Activated CD4-positive, alpha-beta memory T cell treated with anti-CD3 and anti-CD28 coated beads, Interleukin-2, amount 10 ng/mL, durations not matched to agents 7 days and 5 days (primary cell): ENCODE measurements around the gene MRPL53. TPM values are rescaled to one million over a fixed set of nuclear protein-coding genes. Genes with fewer than 3 reads are reported as not detected.
"Not testable (repeated sequence)": the region's sequence is repeated elsewhere in the genome, so short reads cannot be mapped to it uniquely, and the experiment has no call there.

Source experiments
- CTCF ChIA-PET: fragments of 350-600 bp; sonication (Branson Sonifier 250); formaldehyde crosslinking; loops from one replicate; lab custom pipeline; 2021; ENCODE audit warnings: antibody characterized with exemption, inconsistent platforms; lab: Charles Lee
- POLR2A ChIA-PET: fragments of 350-600 bp; sonication (Branson Sonifier 250); formaldehyde crosslinking; loops from one replicate; lab custom pipeline; 2021; ENCODE audit warnings: antibody characterized with exemption; lab: Charles Lee
- DNase-seq: peaks from one replicate; pipeline ENCODE4 v3.0.0-alpha.2; 2020
- H3K27ac Mint-ChIP-seq: one replicate; pipeline ENCODE4 v1.8.0; 2021; ENCODE audit warnings: mild to moderate bottlenecking, mixed read lengths
- H3K27me3 Mint-ChIP-seq: one replicate; pipeline ENCODE4 v1.8.0; 2021; ENCODE audit warnings: mixed read lengths
- H3K36me3 Mint-ChIP-seq: one replicate; pipeline ENCODE4 v1.8.0; 2021; ENCODE audit warnings: low read depth, mixed read lengths
- H3K4me1 Mint-ChIP-seq: one replicate; pipeline ENCODE4 v1.8.0; 2021; ENCODE audit warnings: mixed read lengths
- H3K4me3 Mint-ChIP-seq: one replicate; pipeline ENCODE4 v1.8.0; 2021; ENCODE audit warnings: mild to moderate bottlenecking, mixed read lengths
- H3K9me3 Mint-ChIP-seq: one replicate; pipeline ENCODE4 v1.8.0; 2021; ENCODE audit warnings: mixed read lengths
- total RNA-seq, 2 experiments: library from RNA; stranded (reverse); gene quantifications; one replicate each; pipeline ENCODE4 v1.2.3, GENCODE V29; 2021

Gene MRPL53
- total RNA-seq, 2 experiments from 2014 or later: 115 to 126 TPM

- no peaks in the 10 kb centered on the region for H3K27me3 Mint-ChIP-seq
- DNase-seq: no peak
- ChIA-PET CTCF (interaction anchor here (1.3 kb wide), 1 partner anchor 9 kb away, joined by 5 read pairs; no protein-coding TSS in a partner anchor), POLR2A (interaction anchor here (0.7 to 1.1 kb wide), 2 partner anchors 12 to 31 kb away, joined by 3 read pairs; partner anchors contain the start of gene WBP1)
- H3K9me3 Mint-ChIP-seq: no peaks in the 10 kb centered on the region
- H3K4me1 Mint-ChIP-seq: peaks cover 16% of the 10 kb centered on the region
- H3K4me3 Mint-ChIP-seq: no peak overlapping the region
- H3K36me3 Mint-ChIP-seq: peaks cover 46% of the 10 kb centered on the region
- H3K27ac Mint-ChIP-seq: no peak overlapping the region
Measured at GRCh38 chr2:74488643-74489481, 16.4 kb upstream of the MRPL53 start.

- no peak for DNase-seq
- Mint-ChIP-seq H3K9me3 (no peaks in the 10 kb centered on the region), H3K4me1 (peaks cover 28% of the 10 kb centered on the region), H3K27ac (no peak overlapping the region), H3K36me3 (peaks cover 32% of the 10 kb centered on the region), H3K4me3 (no peak overlapping the region), H3K27me3 (no peaks in the 10 kb centered on the region)
- ChIA-PET CTCF (interaction anchor here (2.3 to 8.2 kb wide), 3 partner anchors 44 to 102 kb away, joined by 10 to 107 read pairs (median 90); partner anchors contain the start of genes AUP1 and HTRA2), POLR2A (no interaction called here)
Measured at GRCh38 chr2:74486141-74486540, 13.7 kb upstream of the MRPL53 start.

GRCh38 chr2:74483675-74484164 is 11.2 kb upstream of the MRPL53 start:
- H3K4me3 Mint-ChIP-seq: peak overlapping the region; percentile 99
- peak overlapping the region; percentile 98 for H3K27ac Mint-ChIP-seq
- H3K4me1 Mint-ChIP-seq: peaks cover 48% of the 10 kb centered on the region

GRCh38 chr2:74482801-74483674 is 10.6 kb upstream of the MRPL53 start, which contains the start of the genes CCDC142 and TTC31:
CCDC142 (minus strand) TSS chr2:74482998; CDS start chr2:74482837, 161 bp downstream.
TTC31 (plus strand) TSS chr2:74483081; CDS start chr2:74483096, 15 bp downstream.
- Mint-ChIP-seq H3K9me3 (no peaks in the 10 kb centered on the region), H3K27me3 (no peaks in the 10 kb centered on the region), H3K4me1 (peaks cover 48% of the 10 kb centered on the region), H3K4me3 (peak within 1 kb of the TSS; percentile 99), H3K36me3 (peaks cover 38% of the 10 kb centered on the region), H3K27ac (peak within 1 kb of the TSS; percentile 98)
- ChIA-PET POLR2A (interaction anchor here (0.6 to 4.7 kb wide), 24 partner anchors 10 to 361 kb away, joined by 3 to 103 read pairs (median 10); partner anchors contain the start of genes AUP1, DOK1, HTRA2 and INO80B), CTCF (interaction anchor here (0.6 to 8.2 kb wide), 23 partner anchors 8 to 475 kb away, joined by 3 to 107 read pairs (median 7); partner anchors contain the start of genes AUP1, C2orf81, DQX1 and HTRA2)
- DNase-seq: peak; percentile 94

More at GRCh38 chr2:74483675-74484164, 11.2 kb upstream of the MRPL53 start:
- H3K36me3 Mint-ChIP-seq: peaks cover 38% of the 10 kb centered on the region
- CTCF ChIA-PET: interaction anchor here (1.2 to 8.2 kb wide), 14 partner anchors 9 to 104 kb away, joined by 3 to 107 read pairs (median 10); partner anchors contain the start of genes AUP1, DQX1, HTRA2 and INO80B
- POLR2A ChIA-PET: interaction anchor here (1.0 to 4.7 kb wide), 17 partner anchors 9 to 305 kb away, joined by 3 to 103 read pairs (median 16); partner anchors contain the start of genes AUP1, HTRA2, INO80B and LBX2
- not testable (repeated sequence) for H3K27me3 Mint-ChIP-seq, DNase-seq, H3K9me3 Mint-ChIP-seq

- ChIA-PET POLR2A (interaction anchor here (0.6 to 4.7 kb wide), 25 partner anchors 9 to 362 kb away, joined by 3 to 103 read pairs (median 9); partner anchors contain the start of genes AUP1, DOK1, DQX1 and HTRA2), CTCF (interaction anchor here (0.8 to 8.2 kb wide), 22 partner anchors 8 to 475 kb away, joined by 3 to 107 read pairs (median 7); partner anchors contain the start of genes AUP1, C2orf81, DQX1 and HTRA2)
- H3K36me3 Mint-ChIP-seq: peaks cover 43% of the 10 kb centered on the region
- peak overlapping the region; percentile 98 for H3K27ac Mint-ChIP-seq
- no peaks in the 10 kb centered on the region for H3K27me3 Mint-ChIP-seq
- DNase-seq: peak; percentile 62
- H3K4me3 Mint-ChIP-seq: peak overlapping the region; percentile 99
- H3K9me3 Mint-ChIP-seq: no peaks in the 10 kb centered on the region
- H3K4me1 Mint-ChIP-seq: peaks cover 51% of the 10 kb centered on the region
Measured at GRCh38 chr2:74481961-74482800, 9.7 kb upstream of the MRPL53 start.

- H3K36me3 Mint-ChIP-seq: peaks cover 42% of the 10 kb centered on the region
- H3K9me3 Mint-ChIP-seq: no peaks in the 10 kb centered on the region
- ChIA-PET POLR2A (interaction anchor here (0.9 to 4.7 kb wide), 15 partner anchors 9 to 106 kb away, joined by 3 to 103 read pairs (median 20); partner anchors contain the start of genes AUP1, HTRA2, INO80B and LBX2), CTCF (interaction anchor here (1.5 to 8.2 kb wide), 11 partner anchors 9 to 106 kb away, joined by 5 to 107 read pairs (median 9); partner anchors contain the start of genes AUP1, C2orf81, DQX1 and HTRA2)
- peaks cover 49% of the 10 kb centered on the region for H3K4me1 Mint-ChIP-seq
- DNase-seq: no peak
- H3K4me3 Mint-ChIP-seq: peak overlapping the region; percentile 99
- peak overlapping the region; percentile 49 for H3K27ac Mint-ChIP-seq
- H3K27me3 Mint-ChIP-seq: no peaks in the 10 kb centered on the region
Measured at GRCh38 chr2:74481431-74481830, 9.0 kb upstream of the MRPL53 start.

- ChIA-PET CTCF (interaction anchor here (0.9 to 1.7 kb wide), 5 partner anchors 9 to 91 kb away, joined by 3 to 8 read pairs (median 3); partner anchors contain the start of genes CCDC142, DQX1, TTC31 and WBP1), POLR2A (interaction anchor here (1.2 to 4.0 kb wide), 5 partner anchors 7 to 55 kb away, joined by 3 to 81 read pairs (median 6); partner anchors contain the start of genes AUP1, CCDC142, HTRA2 and INO80B)
- no peaks in the 10 kb centered on the region for H3K9me3 Mint-ChIP-seq
- peaks cover 44% of the 10 kb centered on the region for H3K4me1 Mint-ChIP-seq
- H3K27ac Mint-ChIP-seq: peak overlapping the region; percentile 50
- peaks cover 53% of the 10 kb centered on the region for H3K36me3 Mint-ChIP-seq
- H3K4me3 Mint-ChIP-seq: no peak overlapping the region
- H3K27me3 Mint-ChIP-seq: no peaks in the 10 kb centered on the region
- DNase-seq: no peak
Measured at GRCh38 chr2:74474899-74475298, 2.4 kb upstream of the MRPL53 start.

GRCh38 chr2:74474481-74474880 is 2.0 kb upstream of the MRPL53 start:
- no peaks in the 10 kb centered on the region for H3K9me3 Mint-ChIP-seq
- ChIA-PET CTCF (interaction anchor here (0.9 to 1.7 kb wide), 3 partner anchors 9 to 92 kb away, joined by 3 to 8 read pairs (median 3); partner anchors contain the start of genes CCDC142, TTC31 and WBP1), POLR2A (interaction anchor here (1.2 to 4.0 kb wide), 4 partner anchors 7 to 55 kb away, joined by 3 to 81 read pairs (median 8); partner anchors contain the start of genes AUP1, CCDC142, HTRA2 and TTC31)
- H3K4me1 Mint-ChIP-seq: peaks cover 44% of the 10 kb centered on the region
- no peak for DNase-seq
- H3K4me3 Mint-ChIP-seq: no peak overlapping the region
- peaks cover 52% of the 10 kb centered on the region for H3K36me3 Mint-ChIP-seq
- peak overlapping the region; percentile 31 for H3K27ac Mint-ChIP-seq
- H3K27me3 Mint-ChIP-seq: no peaks in the 10 kb centered on the region

GRCh38 chr2:74472945-74473258 is 422 bp upstream of the MRPL53 start:
- Mint-ChIP-seq H3K4me1 (peaks cover 38% of the 10 kb centered on the region), H3K27me3 (no peaks in the 10 kb centered on the region), H3K9me3 (no peaks in the 10 kb centered on the region), H3K4me3 (peak overlapping the region; percentile 97), H3K36me3 (peaks cover 47% of the 10 kb centered on the region), H3K27ac (peak overlapping the region; percentile 98)
- ChIA-PET CTCF (interaction anchor here (0.8 to 2.9 kb wide), 10 partner anchors 10 to 116 kb away, joined by 3 to 34 read pairs (median 6); partner anchors contain the start of genes AUP1, CCDC142, DQX1 and HTRA2), POLR2A (interaction anchor here (0.7 to 4.0 kb wide), 20 partner anchors 8 to 644 kb away, joined by 3 to 81 read pairs (median 4); partner anchors contain the start of genes AUP1, CCDC142, DQX1 and HTRA2)
- DNase-seq: no peak

GRCh38 chr2:74471332-74472065 is 981 bp downstream of the MRPL53 start:
- CTCF ChIA-PET: interaction anchor here (0.6 to 2.9 kb wide), 8 partner anchors 11 to 117 kb away, joined by 3 to 34 read pairs (median 4); partner anchors contain the start of genes CCDC142, INO80B, TTC31 and WBP1
- H3K36me3 Mint-ChIP-seq: peaks cover 39% of the 10 kb centered on the region
- H3K27ac Mint-ChIP-seq: peak overlapping the region; percentile 98
- peaks cover 39% of the 10 kb centered on the region for H3K4me1 Mint-ChIP-seq
- H3K9me3 Mint-ChIP-seq: no peaks in the 10 kb centered on the region
- no peak for DNase-seq
- H3K27me3 Mint-ChIP-seq: no peaks in the 10 kb centered on the region
- H3K4me3 Mint-ChIP-seq: peak overlapping the region; percentile 97
- POLR2A ChIA-PET: interaction anchor here (1.2 to 4.0 kb wide), 8 partner anchors 10 to 264 kb away, joined by 3 to 81 read pairs (median 11); partner anchors contain the start of genes AUP1, CCDC142, HTRA2 and LBX2
